ENCODE results near the gene UBAC1. TPM values are rescaled to one million over a fixed set of nuclear protein-coding genes. Genes with fewer than 3 reads are reported as not detected.

Gene UBAC1
- total and polyA plus RNA-seq, 10 of the 15 experiments (the other 5 are each of a cell fraction or from before 2014, with no cell fraction given) = 16.7 to 54.6 (median 38.5) TPM

- TF ChIP-seq ZSCAN29 (IDR thresholded peaks at IDR 0.05) = no peak
- TF ChIP-seq POLR2A (IDR thresholded peaks at IDR 0.05; ENCODE audit: low read depth, low read length) = no peak
- no peak for TF ChIP-seq STAT1 (conservative IDR thresholded peaks at IDR 0.05)
- peak; percentile 52 for TF ChIP-seq PBX3 (IDR thresholded peaks at IDR 0.05; ENCODE audit: insufficient replicate concordance, low read depth, low read length)
- TF ChIP-seq NBN (IDR thresholded peaks at IDR 0.05) = no peak
- TF ChIP-seq FOXM1 (IDR thresholded peaks at IDR 0.05; ENCODE audit: low read depth, low read length) = no peak
- TF ChIP-seq IKZF2 (IDR thresholded peaks at IDR 0.05) = no peak; a peak in 1 of 4 replicates
- no peak for TF ChIP-seq CUX1 (IDR thresholded peaks at IDR 0.05; ENCODE audit: insufficient replicate concordance, low read depth, low read length)
- no peak for TF ChIP-seq IKZF1 (conservative IDR thresholded peaks at IDR 0.05)
- no peak for TF ChIP-seq CBX3 (IDR thresholded peaks at IDR 0.05; ENCODE audit: borderline replicate concordance, low read depth)
- TF ChIP-seq BCLAF1 (IDR thresholded peaks at IDR 0.05) = no peak
- no peak for TF ChIP-seq ZBTB4 (CRISPR knock-in tag; IDR thresholded peaks at IDR 0.05)
- peak; percentile 54; the same call in 1 of the 2 replicates for TF ChIP-seq TCF3 (IDR thresholded peaks at IDR 0.05; ENCODE audit: borderline replicate concordance, insufficient read depth, low read depth, low read length)
- no peak for TF ChIP-seq HDGF (IDR thresholded peaks at IDR 0.05)
- TF ChIP-seq HSF1 (IDR thresholded peaks at IDR 0.05; ENCODE audit: low read depth, low read length) = no peak
Measured at GRCh38 chr9:135939351-135940265, 21.6 kb downstream of the UBAC1 start (continued).
